Mucosa of descending colon (tissue), 3 donors: ENCODE results near the gene ALDOC. TPM values are rescaled to one million over a fixed set of nuclear protein-coding genes. Genes with fewer than 3 reads are reported as not detected.

Source experiments
- ATAC-seq: fragments of 200-7000 bp; cut with Tn5 transposase; one replicate; pipeline ENCODE4 v1.9.1; 2020; ENCODE audit warnings: mild to moderate bottlenecking, moderate library complexity
- DNase-seq, 3 donors: peaks; one replicate each; pipeline ENCODE4 v3.0.0-alpha.2; 2020
- H3K36me3 ChIP-seq: fragments of 200-600 bp; one replicate; pipeline ENCODE4 v1.8.0; 2021; ENCODE audit warnings: low read depth, mild to moderate bottlenecking
- H3K4me1 ChIP-seq: fragments of 200-600 bp; one replicate; pipeline ENCODE4 v1.8.0; 2021; ENCODE audit warnings: low read depth, mild to moderate bottlenecking
- H3K4me3 ChIP-seq: fragments of 200-600 bp; one replicate; pipeline ENCODE4 v1.8.0; 2021; ENCODE audit warnings: mild to moderate bottlenecking
- H3K9me3 ChIP-seq: fragments of 200-600 bp; one replicate; pipeline ENCODE4 v1.8.0; 2021; ENCODE audit warnings: mild to moderate bottlenecking
- CTCF ChIP-seq: fragments of 200-600 bp; IDR thresholded peaks from one replicate; pipeline ENCODE4 v1.8.0; 2022; ENCODE audit warnings: antibody characterized with exemption, mild to moderate bottlenecking
- intact Hi-C, 2 donors: fragments of 100-400 bp; cut with DNase I in 1 of 2; cut with micrococcal nuclease in 1 of 2; formaldehyde crosslinking; loops; one replicate each; pipeline versions ENCODE4 v1.11.0 to v1.11.1; 2022; cut with DNase I, micrococcal nuclease
- total RNA-seq, 3 donors: library from RNA; stranded (reverse); fragmentation: NEBNext Ultra II Directional in 2 of 3; extraction: Animal tissue kit (Norgen Biotek cat#: 25700) in 2 of 3; gene quantifications; one replicate each; pipeline versions ENCODE4 v1.2.1 to v1.2.4, GENCODE V29; 2021 to 2023
- donor health status: DM: no; HTN: no; CAD: no; lungs with moderate emphysema.
- donor health status: DM: no; HTN: no; CAD: no.
- donor health status: DM: no; HTN: yes; CAD: no.

ALDOC gene
- total RNA-seq, 3 donors from 2014 or later: 15.3 to 25.4 (median 19.7) TPM

GRCh38 chr17:28529013-28529400 lies 47.7 kb downstream of the ALDOC start:
- Histone ChIP-seq H3K9me3 (no peaks in the 10 kb centered on the region), H3K4me3 (no peak overlapping the region), H3K4me1 (peaks cover 32% of the 10 kb centered on the region), H3K36me3 (no peaks in the 10 kb centered on the region)
- intact Hi-C loops: no loop called here
- peak in 1 of 3 donors; percentile 25 for DNase-seq
- ATAC-seq: no peak
- TF ChIP-seq CTCF: no peak

GRCh38 chr17:28528327-28529012 lies 48.2 kb downstream of the ALDOC start:
- H3K36me3 ChIP-seq: no peaks in the 10 kb centered on the region
- H3K9me3 ChIP-seq: no peaks in the 10 kb centered on the region
- TF ChIP-seq CTCF: no peak
- ATAC-seq: peak; percentile 80
- H3K4me3 ChIP-seq: no peak overlapping the region
- H3K4me1 ChIP-seq: peaks cover 32% of the 10 kb centered on the region
- intact Hi-C loops: no loop called here
- peak; percentile 59 to 70 (median 68) for DNase-seq

- no peaks in the 10 kb centered on the region for H3K36me3 ChIP-seq
- intact Hi-C loops: no loop called here
- ATAC-seq (peak; percentile 57), DNase-seq (peak; percentile 72 to 75 (median 72))
- H3K4me1 ChIP-seq: peaks cover 29% of the 10 kb centered on the region
- no peaks in the 10 kb centered on the region for H3K9me3 ChIP-seq
- H3K4me3 ChIP-seq: no peak overlapping the region
- no peak for TF ChIP-seq CTCF
Observed at GRCh38 chr17:28527859-28528258, 48.8 kb downstream of the ALDOC start.

GRCh38 chr17:28527181-28527681 lies 49.5 kb downstream of the ALDOC start:
- no peak for TF ChIP-seq CTCF

GRCh38 chr17:28526381-28526780 lies 50.3 kb downstream of the ALDOC start:
- Histone ChIP-seq H3K4me3 (no peak overlapping the region), H3K4me1 (peaks cover 23% of the 10 kb centered on the region), H3K9me3 (no peaks in the 10 kb centered on the region), H3K36me3 (no peaks in the 10 kb centered on the region)
- DNase-seq (peak in 1 of 3 donors; percentile 57), ATAC-seq (no peak)
- no peak for TF ChIP-seq CTCF
- intact Hi-C loops: no loop called here

More at GRCh38 chr17:28527181-28527681, 49.5 kb downstream of the ALDOC start:
- no peak for ATAC-seq
- no peak overlapping the region for H3K4me3 ChIP-seq
- H3K4me1 ChIP-seq: peaks cover 23% of the 10 kb centered on the region
- no peaks in the 10 kb centered on the region for H3K9me3 ChIP-seq
- peak in 1 of 3 donors; percentile 25 for DNase-seq
- H3K36me3 ChIP-seq: no peaks in the 10 kb centered on the region
- intact Hi-C loops: no loop called here
